CD14-positive monocyte (primary cell): ENCODE data around the gene LNX2. TPM values are rescaled to one million over a fixed set of nuclear protein-coding genes. Genes with fewer than 3 reads are reported as not detected.

ENCODE experiments used
- DNase-seq, 3 donors: peaks; one replicate each; pipeline ENCODE4 v3.0.0-alpha.2; 2011 to 2022
- H2AFZ ChIP-seq: 2 replicates; pipeline ENCODE4 v1.6.0; 2012; ENCODE audit warnings: mild to moderate bottlenecking, low read depth, low read length, inconsistent platforms; ENCODE audit not compliant: insufficient read depth, poor library complexity, severe bottlenecking
- H3K27ac ChIP-seq, 2 donors: 1 replicate in 1 of 2; 2 replicates in 1 of 2; pipeline ENCODE4 v1.5.1; 2012 to 2013; ENCODE audit warnings: low read length in 2 of 2, control low read depth in 1 of 2, inconsistent platforms in 1 of 2, low read depth in 1 of 2, mild to moderate bottlenecking in 1 of 2
- H3K27me3 ChIP-seq, 2 donors: one replicate each; pipeline versions ENCODE4 v1.6.0 to v1.6.1; 2011 to 2013; ENCODE audit warnings: low read length in 2 of 2; ENCODE audit not compliant: control insufficient read depth in 2 of 2, insufficient read depth in 2 of 2
- H3K36me3 ChIP-seq, 2 donors: replicated peaks in 1 of 2; 1 replicate in 1 of 2; 2 replicates in 1 of 2; pipeline versions ENCODE4 v1.5.1 to v1.6.1; 2012 to 2013; ENCODE audit warnings: low read length in 2 of 2, control low read depth in 1 of 2, inconsistent platforms in 1 of 2, mild to moderate bottlenecking in 1 of 2; ENCODE audit not compliant: insufficient read depth in 2 of 2, control insufficient read depth in 1 of 2
- H3K4me1 ChIP-seq, 2 donors: 1 replicate in 1 of 2; 2 replicates in 1 of 2; pipeline versions ENCODE4 v1.5.1 to v1.6.1; 2012 to 2013; ENCODE audit warnings: low read length in 2 of 2, control low read depth in 1 of 2, inconsistent platforms in 1 of 2, mild to moderate bottlenecking in 1 of 2, moderate library complexity in 1 of 2; ENCODE audit not compliant: insufficient read depth in 2 of 2, control insufficient read depth in 1 of 2
- H3K4me2 ChIP-seq: replicated peaks from 2 replicates; pipeline ENCODE3; 2012; ENCODE audit warnings: low read length, moderate library complexity, mild to moderate bottlenecking; ENCODE audit not compliant: poor library complexity, severe bottlenecking; ENCODE audit errors: extremely low read depth
- H3K4me3 ChIP-seq, 3 experiments: fragments of 200-600 bp in 1 of 3; sonication (generic) in 1 of 3; replicated peaks in 1 of 3; 1 replicate in 2 of 3; 2 replicates in 1 of 3; pipeline ENCODE4 v1.5.1; 2011 to 2013; ENCODE audit warnings: low read length in 3 of 3, mild to moderate bottlenecking in 3 of 3, control low read depth in 2 of 3, low read depth in 2 of 3, inconsistent platforms in 1 of 3, moderate library complexity in 1 of 3
- H3K79me2 ChIP-seq: 2 replicates; pipeline ENCODE4 v1.6.0; 2012; ENCODE audit warnings: mild to moderate bottlenecking, control low read depth, inconsistent platforms, low read length, moderate library complexity; ENCODE audit not compliant: insufficient read depth
- H3K9ac ChIP-seq: 2 replicates; pipeline ENCODE4 v1.6.0; 2017; ENCODE audit warnings: low read length, mild to moderate bottlenecking; ENCODE audit not compliant: insufficient read depth, poor library complexity, severe bottlenecking
- H3K9me3 ChIP-seq, 2 donors: replicated peaks in 1 of 2; 1 replicate in 1 of 2; 2 replicates in 1 of 2; pipeline versions ENCODE4 v1.5.1 to v1.6.1; 2012 to 2013; ENCODE audit warnings: low read length in 2 of 2, control low read depth in 1 of 2; ENCODE audit not compliant: control insufficient read depth in 1 of 2, insufficient read depth in 1 of 2
- H4K20me1 ChIP-seq: 2 replicates; pipeline ENCODE4 v1.6.0; 2012; ENCODE audit warnings: mild to moderate bottlenecking, low read length, control low read depth, moderate library complexity; ENCODE audit not compliant: insufficient read depth
- H3K27ac Mint-ChIP-seq, 7 donors: one replicate each; pipeline ENCODE4 v1.8.0; 2020; ENCODE audit warnings: mild to moderate bottlenecking in 7 of 7, mixed read lengths in 7 of 7, moderate library complexity in 6 of 7, inconsistent platforms in 2 of 7
- H3K27me3 Mint-ChIP-seq, 3 donors: one replicate each; pipeline ENCODE4 v1.8.0; 2021 to 2022; ENCODE audit warnings: low read depth in 3 of 3, mild to moderate bottlenecking in 3 of 3, mixed read lengths in 3 of 3, moderate library complexity in 3 of 3, inconsistent platforms in 1 of 3
- H3K36me3 Mint-ChIP-seq, 2 donors: one replicate each; pipeline ENCODE4 v1.8.0; 2020; ENCODE audit warnings: mixed read lengths in 2 of 2, inconsistent platforms in 1 of 2, mild to moderate bottlenecking in 1 of 2
- H3K4me1 Mint-ChIP-seq: one replicate; pipeline ENCODE4 v1.8.0; 2020; ENCODE audit warnings: mild to moderate bottlenecking, mixed read lengths
- H3K4me3 Mint-ChIP-seq, 2 donors: one replicate each; pipeline ENCODE4 v1.8.0; 2020; ENCODE audit warnings: mild to moderate bottlenecking in 2 of 2, mixed read lengths in 2 of 2, moderate library complexity in 1 of 2
- H3K9me3 Mint-ChIP-seq, 7 donors: one replicate each; pipeline ENCODE4 v1.8.0; 2020 to 2022; ENCODE audit warnings: mixed read lengths in 7 of 7, mild to moderate bottlenecking in 6 of 7, moderate library complexity in 6 of 7, inconsistent platforms in 2 of 7
- CTCF ChIP-seq: fragments of 200-600 bp; IDR thresholded peaks from one replicate; pipeline ENCODE4 v1.8.0; 2022; ENCODE audit warnings: antibody characterized with exemption, mild to moderate bottlenecking
- WGBS: methylation state at CpG from one replicate; pipeline ENCODE4 v1.1.5; 2013; ENCODE audit warnings: missing lambda C conversion rate; ENCODE audit not compliant: insufficient coverage; 5-methylcytosine and 5-hydroxymethylcytosine counted together
- intact Hi-C, 2 donors: fragments of 100-400 bp; cut with micrococcal nuclease; formaldehyde crosslinking; loops; one replicate each; pipeline versions ENCODE4 v1.15.0 to v1.15.1; 2023
- polyA plus RNA-seq, 3 donors: library from polyadenylated mRNA; depleted of rRNA in 1 of 3; unstranded in 2 of 3; stranded (reverse) in 1 of 3; fragments of 300-500 nt in 2 of 3; fragments of >200 nt in 1 of 3; fragmentation: Illumina TruSeq in 2 of 3; gene quantifications; 1 replicate in 2 of 3; 2 replicates in 1 of 3; pipeline ENCODE4 v1.2.3, GENCODE V29; 2012 to 2021

The LNX2 gene
- polyA plus RNA-seq, 3 donors: 0.89 to 2.3 (median 1.5) TPM

GRCh38 chr13:27542220-27542619, 78.1 kb downstream of the LNX2 start:
- Histone ChIP-seq H3K9ac (no peak overlapping the region), H3K27ac (no peak overlapping the region), H4K20me1 (no peaks in the 10 kb centered on the region), H3K79me2 (no peaks in the 10 kb centered on the region), H3K27me3 (no peaks in the 10 kb centered on the region), H2AFZ (no peak overlapping the region), H3K4me1 (no peaks in the 10 kb centered on the region), H3K36me3 (no peaks in the 10 kb centered on the region), H3K4me2 (no peak overlapping the region), H3K4me3 (no peak overlapping the region), H3K9me3 (no peaks in the 10 kb centered on the region)
- Mint-ChIP-seq H3K27me3 (peaks cover 0 to 5% (median 2%) of the 10 kb centered on the region in 3 donors), H3K4me1 (no peaks in the 10 kb centered on the region), H3K27ac (no peak overlapping the region), H3K9me3 (no peaks in the 10 kb centered on the region), H3K36me3 (peaks cover 5 to 14% of the 10 kb centered on the region in 2 donors), H3K4me3 (no peak overlapping the region)
- DNase-seq: no peak
- no peak for TF ChIP-seq CTCF
- intact Hi-C loops: no loop called here
- WGBS: 100% methylated on average over 1 of the region's 3 CpGs

- H3K4me1 Mint-ChIP-seq: no peaks in the 10 kb centered on the region
- no peak overlapping the region for H3K27ac ChIP-seq
- H3K36me3 ChIP-seq: no peaks in the 10 kb centered on the region
- H3K4me1 ChIP-seq: no peaks in the 10 kb centered on the region
- no peak overlapping the region for H2AFZ ChIP-seq
- H3K36me3 Mint-ChIP-seq: peaks cover 5 to 14% of the 10 kb centered on the region in 2 donors
- H3K4me3 Mint-ChIP-seq: no peak overlapping the region
- WGBS: 100% methylated on average over 1 of the region's 3 CpGs
- intact Hi-C loops: no loop called here
- H3K9me3 ChIP-seq: no peaks in the 10 kb centered on the region
- H4K20me1 ChIP-seq: no peaks in the 10 kb centered on the region
- DNase-seq: no peak
- no peak overlapping the region for H3K9ac ChIP-seq
- no peak for TF ChIP-seq CTCF
- H3K27me3 ChIP-seq: no peaks in the 10 kb centered on the region
- H3K4me3 ChIP-seq: no peak overlapping the region
- no peak overlapping the region for H3K4me2 ChIP-seq
- no peaks in the 10 kb centered on the region for H3K9me3 Mint-ChIP-seq
- H3K79me2 ChIP-seq: no peaks in the 10 kb centered on the region
- H3K27ac Mint-ChIP-seq: no peak overlapping the region
- peaks cover 1 to 5% (median 4%) of the 10 kb centered on the region in 3 donors for H3K27me3 Mint-ChIP-seq
These were observed 78.9 kb downstream of the LNX2 start for GRCh38 chr13:27541386-27541785.
